HG03342 (cell line): ENCODE results near the gene NAV3.
A peak's percentile ranks its signal among the peaks of the same experiment; 100 is the strongest.

ENCODE experiments used
- ATAC-seq: cut with Tn5 transposase; IDR thresholded peaks from one replicate; pipeline ENCODE4 v1.9.1; 2021; ENCODE audit warnings: mild to moderate bottlenecking, moderate library complexity; ENCODE audit not compliant: unreplicated experiment

NAV3 gene

DNA sequence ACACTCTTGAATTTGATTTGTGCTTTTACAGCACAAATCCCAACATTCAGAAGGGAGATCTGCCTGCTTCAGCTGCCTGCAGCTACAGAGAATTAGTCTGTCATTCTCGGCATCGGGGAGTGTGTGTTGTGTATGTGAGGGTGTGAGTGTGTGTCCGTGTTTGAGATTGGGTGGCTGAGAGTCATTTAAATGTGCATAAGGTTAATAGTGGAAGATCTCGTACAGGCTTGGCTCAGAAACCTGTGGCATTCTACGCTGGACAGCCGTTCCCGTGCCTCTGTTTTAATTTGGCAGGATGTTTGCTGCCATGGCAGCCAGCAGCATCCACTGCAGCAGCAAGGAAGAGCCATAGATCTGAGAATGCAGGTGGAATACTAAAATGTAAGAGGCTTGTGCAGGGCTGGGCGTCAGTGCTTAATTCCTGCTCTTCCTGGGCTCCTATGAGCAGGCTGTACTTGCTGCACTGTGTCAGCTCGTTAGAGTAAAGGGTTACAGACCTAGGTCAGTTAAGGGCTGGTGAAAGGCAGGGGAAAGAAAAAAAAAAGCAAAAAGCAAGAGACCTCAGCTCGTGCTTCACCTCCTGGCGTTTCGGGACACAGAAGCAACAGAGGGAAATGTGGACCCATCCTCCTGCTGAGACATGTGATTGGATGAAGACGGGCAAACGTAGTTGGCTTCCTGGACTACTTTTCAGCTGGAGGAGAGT is 205.4 kb downstream of the NAV3 start:
- no peak for ATAC-seq

DNA sequence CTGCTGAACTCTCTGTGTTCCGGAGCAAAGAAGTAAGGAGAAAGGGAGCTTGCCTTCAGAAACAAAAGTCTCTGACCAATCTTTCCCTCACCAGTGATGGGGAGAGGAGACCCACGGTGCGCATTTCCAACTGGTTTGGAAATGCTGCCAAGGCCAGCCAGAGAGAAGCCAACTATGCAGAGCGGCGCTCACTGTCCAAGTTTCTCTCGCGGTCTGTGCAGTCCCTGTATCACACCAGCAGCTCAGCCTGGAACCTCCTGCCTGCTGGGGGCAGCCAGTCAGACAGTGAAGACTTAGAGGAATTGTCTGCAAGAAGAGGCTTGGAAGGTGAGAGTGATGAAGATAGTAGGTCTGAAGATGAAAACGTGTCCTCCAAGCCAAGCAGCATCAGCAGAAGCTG is 206.2 kb downstream of the NAV3 start:
- no peak for ATAC-seq

DNA sequence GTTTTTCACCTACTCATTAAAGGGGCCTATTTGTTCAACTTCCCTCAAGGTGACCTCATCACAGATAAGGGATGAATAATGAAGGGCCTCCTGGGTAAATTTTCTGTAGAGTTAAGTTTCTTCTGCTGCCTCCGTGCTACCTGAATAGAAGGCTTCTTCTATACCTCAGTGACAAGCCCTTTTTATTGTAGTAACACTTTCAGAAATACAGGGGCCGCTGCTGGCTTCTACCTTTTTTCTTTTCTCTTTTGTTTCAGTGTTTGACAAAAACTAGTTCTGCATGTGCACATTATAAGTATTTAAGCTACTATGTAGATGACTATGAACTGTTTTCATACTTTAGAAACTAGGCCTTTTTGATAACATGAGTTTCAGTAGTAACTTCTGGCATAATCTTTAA is 207.0 kb downstream of the NAV3 start:
- no peak for ATAC-seq

DNA sequence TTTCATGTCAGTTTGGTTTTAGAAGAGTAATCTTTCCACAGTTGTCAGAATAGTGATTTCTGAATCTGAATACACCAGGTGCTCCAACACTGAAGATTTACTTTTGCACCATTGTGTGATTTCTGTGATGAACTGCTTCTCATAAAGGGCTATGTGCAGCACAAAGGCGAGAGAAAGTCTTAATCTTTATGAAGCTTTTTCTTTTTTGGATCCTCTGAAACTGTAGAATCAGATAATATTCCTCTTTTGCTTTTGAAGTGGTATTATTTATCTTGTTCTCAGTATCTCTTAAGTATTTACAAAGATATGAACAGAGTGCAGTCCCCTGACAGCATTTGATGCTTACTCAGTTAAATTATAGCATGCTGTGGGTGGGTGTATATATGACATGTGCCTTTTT is 207.8 kb downstream of the NAV3 start:
- no peak for ATAC-seq

DNA sequence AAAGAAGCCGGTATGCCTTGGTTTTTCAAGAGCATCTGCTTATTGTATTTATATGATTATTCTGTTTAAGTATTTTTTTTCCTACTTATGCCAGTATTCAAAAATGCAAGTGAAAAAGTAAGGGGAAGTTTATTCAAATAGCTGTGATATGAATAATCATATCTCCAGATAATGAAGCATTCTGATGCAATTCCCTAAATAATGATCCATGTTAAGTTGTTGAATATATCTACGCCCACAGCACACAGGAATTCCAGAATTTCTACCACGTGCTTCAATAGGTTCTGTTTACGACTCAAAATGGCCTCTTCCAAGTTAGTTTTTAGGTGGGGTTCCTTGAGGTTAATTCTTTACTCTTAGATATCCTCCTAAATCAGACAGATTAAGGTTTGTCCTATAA is 208.3 kb downstream of the NAV3 start:
- no peak for ATAC-seq

DNA sequence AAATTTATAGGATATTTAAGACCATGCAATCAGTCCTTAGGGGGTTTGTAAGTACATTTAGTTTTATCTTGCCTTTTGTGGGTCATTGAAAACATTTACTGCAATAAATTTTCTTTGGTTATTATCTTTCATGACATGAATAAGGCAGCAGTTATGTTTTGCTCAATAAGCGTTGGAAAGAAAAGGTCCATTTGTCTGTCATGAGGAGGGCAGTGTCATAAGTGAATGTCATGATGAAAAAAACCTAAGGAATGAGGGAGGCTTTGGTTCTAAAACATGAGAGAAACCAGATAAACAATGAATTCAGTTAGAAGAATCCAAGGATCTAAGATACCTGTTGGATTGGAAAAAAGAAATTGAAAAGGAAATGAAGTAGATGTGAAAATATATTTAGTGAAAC is 209.4 kb downstream of the NAV3 start:
- no peak for ATAC-seq

DNA sequence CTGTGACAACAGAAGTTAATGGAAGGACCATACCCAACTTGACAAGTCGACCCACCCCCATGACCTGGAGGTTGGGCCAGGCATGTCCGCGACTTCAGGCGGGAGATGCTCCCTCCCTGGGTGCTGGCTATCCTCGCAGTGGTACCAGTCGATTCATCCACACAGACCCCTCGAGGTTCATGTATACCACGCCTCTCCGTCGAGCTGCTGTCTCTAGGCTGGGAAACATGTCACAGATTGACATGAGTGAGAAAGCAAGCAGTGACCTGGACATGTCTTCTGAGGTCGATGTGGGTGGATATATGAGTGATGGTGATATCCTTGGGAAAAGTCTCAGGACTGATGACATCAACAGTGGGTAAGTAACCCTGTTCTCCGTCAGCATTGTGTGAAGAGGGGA is 220.1 kb downstream of the NAV3 start:
- no peak for ATAC-seq

DNA sequence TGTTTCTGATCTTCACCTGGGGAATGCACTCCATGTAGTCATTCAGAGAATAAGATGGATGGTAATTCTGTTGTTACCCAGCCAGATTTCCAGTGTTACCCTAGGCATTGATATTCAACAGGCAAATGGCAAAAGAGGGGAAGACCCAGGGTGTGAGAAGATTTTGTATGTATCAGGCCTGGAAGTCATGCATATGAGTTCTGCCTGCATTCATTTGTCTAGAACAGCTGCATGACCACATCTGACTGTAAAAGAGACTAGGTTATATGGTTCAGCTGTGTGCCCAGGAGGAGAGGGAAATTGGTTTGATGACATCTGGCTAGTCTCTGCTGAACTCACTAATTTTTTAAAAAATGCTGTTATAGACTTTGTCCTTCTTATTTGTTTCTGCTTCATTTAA is 224.9 kb downstream of the NAV3 start:
- ATAC-seq, result no peak

DNA sequence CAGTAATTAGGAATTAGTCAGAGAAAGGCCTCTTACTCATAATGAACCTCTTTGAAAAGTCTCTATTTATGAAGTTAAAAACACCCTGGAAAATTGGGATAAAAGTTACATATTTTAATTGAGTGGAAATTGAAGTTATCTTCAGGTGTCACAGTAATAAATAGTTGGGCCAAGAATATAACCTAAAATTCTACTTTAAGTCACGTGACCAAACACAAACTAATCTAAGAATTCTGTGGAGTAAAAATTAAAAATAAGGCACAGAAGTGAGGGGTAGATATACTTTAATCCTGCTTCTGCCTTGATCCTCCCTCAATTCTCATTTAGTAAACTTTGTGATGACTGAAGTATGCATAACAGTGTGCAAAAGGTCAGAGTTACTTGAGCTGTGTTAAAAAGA is 226.4 kb downstream of the NAV3 start:
- no peak for ATAC-seq

DNA sequence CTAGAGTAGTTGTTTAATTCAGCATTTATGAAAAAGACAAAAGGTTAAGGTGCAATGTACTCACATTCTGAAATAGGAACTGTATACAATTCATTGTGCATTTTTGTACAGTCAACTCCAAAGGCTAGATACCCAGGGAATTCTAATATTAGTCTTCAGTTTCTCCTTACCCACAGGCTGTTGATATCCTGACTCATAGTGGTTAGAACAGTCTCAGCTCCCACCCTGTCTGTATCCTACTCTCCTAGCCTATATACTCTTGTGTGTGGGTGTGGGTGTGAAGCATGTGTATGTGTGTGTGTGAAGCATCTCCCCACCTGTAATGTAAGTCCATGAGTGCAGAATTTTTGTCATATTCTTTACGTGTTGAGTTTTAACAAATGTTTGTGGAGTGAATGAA is 229.5 kb downstream of the NAV3 start:
- ATAC-seq, result no peak

DNA sequence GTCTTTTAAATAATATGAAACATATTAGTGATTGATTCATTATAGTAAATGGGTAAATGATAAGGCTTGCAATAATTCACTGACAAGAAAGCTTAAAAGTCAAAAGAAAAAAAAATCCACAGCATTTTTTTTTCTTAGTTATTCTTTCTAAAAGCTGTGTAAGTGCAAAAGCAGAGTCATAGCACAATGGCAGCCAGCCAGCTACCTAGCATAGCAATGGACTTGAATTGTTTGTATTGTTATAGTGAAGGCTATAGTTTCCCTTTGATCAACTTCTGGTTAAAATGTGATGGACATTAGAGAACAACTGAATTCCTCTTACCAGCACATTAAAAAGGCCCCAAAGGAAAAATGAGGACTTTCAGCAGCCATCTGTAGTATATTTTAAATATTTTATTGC is 232.1 kb downstream of the NAV3 start:
- ATAC-seq, result no peak

DNA sequence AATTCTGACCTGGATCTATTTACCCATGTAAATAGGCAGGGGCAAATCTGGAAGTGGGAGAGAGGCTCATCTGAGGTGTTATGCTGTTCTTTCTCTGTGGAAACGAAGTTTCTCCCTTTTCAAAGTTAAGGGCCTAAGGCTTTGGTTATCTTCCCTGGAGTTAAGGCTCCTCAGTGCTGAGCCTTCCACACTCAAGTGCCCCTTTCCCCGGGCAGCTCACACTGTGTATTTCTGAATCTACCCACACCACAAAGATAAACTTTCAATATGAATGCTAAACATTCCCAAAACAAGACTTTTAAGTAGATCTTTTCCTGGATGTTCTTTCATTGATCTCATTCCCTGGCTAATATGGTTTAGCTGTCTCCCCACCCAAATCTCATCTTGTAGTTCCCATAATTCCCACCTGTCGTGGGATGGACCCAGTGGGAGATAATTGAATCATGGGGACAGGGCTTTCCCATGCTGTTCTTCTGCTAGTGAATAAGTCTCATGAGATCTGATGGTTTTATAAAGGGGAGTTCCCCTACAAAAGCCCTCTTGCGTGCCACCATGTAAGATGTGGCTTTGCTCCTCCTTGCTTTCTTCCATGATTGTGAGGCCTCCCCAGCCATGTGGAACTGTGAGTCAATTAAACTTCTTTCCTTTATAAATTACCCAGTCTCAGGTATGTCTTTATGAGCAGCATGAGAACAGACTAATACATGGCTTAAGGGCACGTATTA is 251.1 kb downstream of the NAV3 start:
- ATAC-seq, result no peak

DNA sequence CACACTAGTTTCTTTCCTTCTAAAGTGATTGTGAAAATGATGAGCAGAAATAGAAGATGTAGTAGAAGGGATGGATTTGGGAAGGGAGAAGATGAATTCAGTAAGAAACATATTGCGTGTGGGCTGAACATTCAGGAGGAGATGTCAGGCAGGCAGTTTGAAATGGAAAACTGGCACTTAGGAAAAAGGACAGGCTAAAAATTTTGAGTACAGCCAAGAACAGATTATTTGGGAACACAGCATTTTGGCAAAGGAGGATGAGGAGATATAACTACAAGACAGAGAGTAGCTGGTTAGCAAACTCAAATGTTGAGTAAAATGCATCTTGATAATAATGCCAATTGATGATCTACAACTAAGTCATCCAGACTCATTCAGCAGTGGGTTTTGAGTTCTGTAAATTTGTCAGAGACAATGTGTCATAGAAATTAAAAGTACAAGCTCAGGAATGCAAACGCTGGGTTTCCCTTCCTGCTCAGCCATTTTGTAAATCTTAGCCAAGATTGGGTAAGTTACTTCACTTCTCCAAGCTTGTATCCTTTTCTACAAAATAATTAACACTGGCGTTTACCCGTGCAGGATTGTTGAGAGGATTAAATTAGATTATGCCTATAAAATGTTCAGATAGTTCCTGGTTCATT is 255.0 kb downstream of the NAV3 start:
- no peak for ATAC-seq

DNA sequence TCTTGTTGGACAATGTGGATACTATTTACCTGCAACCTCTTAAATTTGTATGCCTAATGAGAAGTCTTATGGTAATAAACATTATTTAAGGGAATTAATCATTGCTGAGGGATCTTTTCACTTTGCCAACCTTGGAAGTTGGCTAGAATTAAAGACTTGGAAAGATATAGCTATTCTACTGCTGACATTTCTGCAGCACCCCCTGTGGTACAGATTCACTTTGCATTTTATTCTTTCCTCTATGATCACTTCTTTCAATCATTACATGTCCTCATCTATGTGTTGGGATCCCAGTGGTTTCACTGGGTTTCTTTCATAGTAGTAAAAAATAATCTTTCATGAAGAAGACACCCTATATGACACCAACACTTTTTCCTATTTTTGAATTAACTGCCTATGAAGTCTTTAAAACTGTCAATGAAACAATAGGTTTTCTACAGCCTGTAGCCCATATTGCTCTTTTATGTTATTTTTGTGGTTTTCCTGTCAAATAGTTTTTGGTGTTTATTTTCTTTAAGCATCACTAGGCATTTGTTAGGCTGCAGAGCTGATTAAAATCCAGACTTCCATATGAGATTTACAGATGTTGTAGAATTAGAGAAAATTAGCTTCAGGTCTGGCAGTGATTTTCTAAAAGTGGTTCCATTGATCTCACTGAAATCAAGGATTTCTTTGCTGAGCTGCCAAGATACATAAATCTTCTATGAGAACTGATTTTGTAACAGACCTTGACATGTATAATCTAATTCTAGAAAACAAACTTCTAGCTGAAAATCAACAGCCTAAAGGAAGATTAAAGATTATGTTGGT is 256.1 kb downstream of the NAV3 start:
- no peak for ATAC-seq

DNA sequence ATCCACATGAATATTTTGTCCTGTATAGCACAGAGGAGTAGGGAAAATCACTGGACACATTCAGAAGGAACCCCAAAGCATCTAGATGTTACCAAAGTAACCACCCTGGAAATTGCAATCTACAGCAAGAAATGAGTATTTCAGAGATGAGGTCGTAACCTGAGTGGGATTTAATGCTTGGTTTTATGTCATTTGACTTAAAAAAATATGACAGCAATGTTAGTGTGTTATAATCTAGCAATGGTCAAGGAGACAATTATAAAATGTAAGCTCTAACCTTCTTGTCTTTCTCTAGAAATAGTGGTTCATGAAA is 256.6 kb downstream of the NAV3 start:
- ATAC-seq, result no peak

DNA sequence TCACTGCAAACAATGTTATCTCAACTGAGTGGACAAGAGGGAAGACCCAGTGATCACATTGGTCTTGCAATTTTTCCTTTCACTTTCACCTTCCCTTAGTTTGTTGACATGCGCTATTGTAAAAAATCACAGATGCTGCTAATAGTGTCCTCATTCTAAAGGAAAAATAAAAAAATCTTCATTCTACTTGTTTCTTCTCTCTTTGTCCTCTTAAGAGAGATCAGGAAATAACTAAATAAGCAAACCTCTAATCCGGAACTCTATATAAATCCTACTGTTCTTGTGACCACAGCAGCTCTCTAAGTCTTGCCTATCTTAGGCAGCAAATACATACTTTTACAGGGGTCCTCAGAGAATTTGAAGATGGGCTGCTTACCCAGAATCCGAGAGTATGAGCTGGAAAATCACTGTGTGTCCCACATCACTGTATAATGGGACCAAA is 257.7 kb downstream of the NAV3 start:
- peak; percentile 80 for ATAC-seq

DNA sequence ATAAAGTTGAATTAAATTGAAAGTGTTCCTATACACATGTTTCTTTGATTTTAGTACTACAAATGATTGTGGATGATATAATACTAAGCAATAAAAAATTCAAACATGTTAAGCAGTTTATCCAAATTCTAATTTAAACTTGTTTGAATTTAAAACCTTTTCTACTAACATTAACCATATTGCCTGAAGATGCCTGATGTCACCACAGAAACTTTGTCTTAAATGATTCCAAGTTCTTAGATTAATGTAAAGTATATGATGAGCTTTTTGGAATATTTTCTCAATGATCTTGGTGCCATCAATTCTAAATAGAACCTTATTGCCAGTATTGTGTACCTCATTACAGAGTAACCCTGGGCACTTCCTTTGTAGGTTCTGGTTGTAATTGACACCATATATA is 259.6 kb downstream of the NAV3 start:
- ATAC-seq, result no peak

DNA sequence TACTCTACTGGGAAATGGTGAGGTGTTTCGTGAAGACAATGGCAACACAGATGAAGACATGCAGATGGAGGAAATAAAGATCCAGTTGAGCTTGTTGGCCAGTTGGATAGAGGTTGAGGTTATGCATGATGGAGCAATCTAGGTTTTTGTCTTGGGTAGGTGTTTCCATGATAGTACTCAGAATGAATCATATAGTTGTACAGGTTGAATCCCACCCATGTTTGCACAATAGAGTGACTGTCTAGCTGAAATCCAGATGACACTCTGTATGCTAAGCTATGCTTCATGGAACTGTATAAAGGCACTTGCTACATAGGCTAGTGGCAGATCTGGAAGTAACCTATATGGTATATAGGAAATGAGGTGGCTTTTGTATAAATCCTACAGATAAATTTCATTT is 264.9 kb downstream of the NAV3 start:
- no peak for ATAC-seq

DNA sequence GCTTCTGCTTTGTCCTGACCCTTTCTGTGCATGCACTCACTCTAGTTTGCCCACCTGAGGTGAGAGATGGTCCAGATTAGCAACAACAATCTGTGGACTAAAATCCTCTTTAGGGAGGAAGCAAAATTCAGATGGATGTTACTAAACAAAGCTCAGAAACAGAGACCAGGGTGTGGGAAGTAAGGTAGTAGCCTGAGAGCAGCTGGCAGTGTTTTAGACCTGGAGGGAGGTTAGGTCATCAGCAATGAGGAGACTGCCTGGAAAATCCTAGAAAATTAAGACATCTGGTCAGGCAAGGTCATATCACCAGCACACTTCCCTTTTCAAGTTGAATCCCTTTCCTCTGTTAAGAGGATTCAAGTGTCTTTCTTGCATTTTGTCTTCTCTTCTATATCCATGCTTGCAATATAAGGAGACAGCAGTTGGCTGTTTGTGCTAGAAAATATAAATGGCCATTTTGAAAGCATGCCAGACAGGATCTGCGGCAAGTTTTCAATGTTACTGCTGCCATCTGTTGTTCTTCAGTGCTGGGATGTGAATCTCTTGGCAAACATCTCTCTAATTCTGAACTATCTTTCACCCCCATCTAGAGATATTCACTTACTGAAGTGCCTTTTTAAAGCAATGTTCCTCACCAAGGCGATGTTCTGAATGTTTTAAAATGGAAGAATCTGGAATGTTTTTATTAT is 266.4 kb downstream of the NAV3 start:
- ATAC-seq, result no peak

DNA sequence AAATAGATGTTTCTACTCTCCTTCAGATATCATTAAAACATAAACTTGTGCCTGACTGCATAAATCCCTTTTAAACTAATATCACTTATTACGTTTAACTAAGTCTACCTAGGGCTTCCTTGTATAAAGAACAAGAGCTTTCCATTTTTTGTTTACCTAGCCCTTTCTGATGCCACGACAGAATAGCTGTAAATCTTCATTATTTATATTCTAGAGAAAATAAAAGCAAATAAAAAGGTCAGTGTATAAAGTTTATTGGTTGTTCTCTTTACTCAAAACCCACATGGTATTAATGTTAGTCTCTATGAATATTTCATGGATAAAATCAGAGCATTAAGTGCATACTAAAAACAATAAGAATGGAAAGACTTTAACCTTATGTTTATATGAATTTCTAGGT is 269.1 kb downstream of the NAV3 start:
- no peak for ATAC-seq
